Adrenal gland (tissue), 12 donors: ENCODE measurements around the gene KRTAP5-9. TPM values are rescaled to one million over a fixed set of nuclear protein-coding genes. Genes with fewer than 3 reads are reported as not detected.
A peak's percentile ranks its signal among the peaks of the same experiment; 100 is the strongest.

Experiments
- DNase-seq, 7 donors: peaks; one replicate each; pipeline ENCODE4 v3.0.0-alpha.2; 2019 to 2020
- H3K27ac ChIP-seq, 5 donors: fragments of 200-600 bp; sonication (generic) in 4 of 5; 1 replicate in 3 of 5; 2 replicates in 2 of 5; pipeline versions ENCODE4 v1.5.1 to v1.8.0; 2016 to 2020; ENCODE audit warnings: mild to moderate bottlenecking in 1 of 5
- H3K27me3 ChIP-seq: fragments of 200-600 bp; 2 replicates; pipeline ENCODE4 v1.8.0; 2021
- H3K36me3 ChIP-seq, 2 donors: fragments of 200-600 bp; replicated peaks in 1 of 2; 1 replicate in 1 of 2; 2 replicates in 1 of 2; pipeline versions ENCODE4 v1.5.1 to v1.8.0; 2018 to 2022
- H3K4me1 ChIP-seq, 2 donors: fragments of 200-600 bp; replicated peaks in 1 of 2; 1 replicate in 1 of 2; 2 replicates in 1 of 2; pipeline versions ENCODE4 v1.5.1 to v1.8.0; 2018 to 2021
- H3K4me3 ChIP-seq, 4 donors: fragments of 200-600 bp; sonication (generic) in 3 of 4; one replicate each; pipeline ENCODE4 v1.5.1; 2016 to 2018
- H3K9me3 ChIP-seq, 3 donors: fragments of 200-600 bp; sonication (generic) in 1 of 3; replicated peaks in 1 of 3; 1 replicate in 2 of 3; 2 replicates in 1 of 3; pipeline versions ENCODE4 v1.5.1 to v1.8.0; 2016 to 2021
- CTCF ChIP-seq, 6 experiments: fragments of 450-650 bp in 4 of 6; fragments of 200-600 bp in 2 of 6; sonication (generic) in 1 of 6; IDR thresholded peaks; 1 replicate in 5 of 6; 2 replicates in 1 of 6; pipeline versions ENCODE4 v1.5.1 to v1.8.0; 2016 to 2021; ENCODE audit warnings: antibody characterized with exemption in 6 of 6, mild to moderate bottlenecking in 2 of 6, moderate library complexity in 1 of 6
- POLR2A ChIP-seq, 2 donors: fragments of 450-650 bp; IDR thresholded peaks; one replicate each; pipeline ENCODE4 v1.6.1; 2017; ENCODE audit warnings: antibody characterized with exemption in 2 of 2, mild to moderate bottlenecking in 2 of 2, moderate library complexity in 1 of 2
- WGBS, 4 donors: extraction: QIAGEN DNeasy Blood & Tissue Kit in 2 of 4; methylation state at CpG; one replicate each; pipeline versions ENCODE4 v1.1.5 to v1.1.7; 2013 to 2017; 5-methylcytosine and 5-hydroxymethylcytosine counted together
- intact Hi-C, 2 donors: fragments of 100-400 bp; cut with DNase I; formaldehyde crosslinking; loops; one replicate each; pipeline versions ENCODE4 v1.14.1 to v1.15.0; 2022 to 2023
- polyA plus RNA-seq, 3 donors: library from polyadenylated mRNA; stranded (reverse); fragments of 200-250 nt in 2 of 3; fragments of 350-450 nt in 1 of 3; fragmentation: Illumina TruSeq in 1 of 3; extraction: RNeasy Lipid Tissue Mini Kit (QIAGEN cat#74804) in 1 of 3; gene quantifications; one replicate each; pipeline ENCODE4 v1.2.3, GENCODE V29; 2013 to 2014
- total RNA-seq, 9 donors: library from RNA; depleted of rRNA in 4 of 9; stranded (reverse); fragments of >200 nt in 4 of 9; fragments of 120-200 nt in 1 of 9; fragmentation: NEBNext Ultra II Directional in 1 of 9; extraction: Animal tissue kit (Norgen Biotek cat#: 25700) in 1 of 9; gene quantifications; one replicate each; pipeline versions ENCODE4 v1.1.0 to v1.2.4, GENCODE V29; 2013 to 2023
- donor health status: healthy with polysubstance abuse.
- donor health status: Bipolar disorder and iron deficiency.
- donor health status: DM: yes; HTN: yes; CAD: no.
- donor health status: DM: no; HTN: no; CAD: no.
- donor health status: DM: no; HTN: no; CAD: no.
- donor health status: DM: yes; HTN: yes; CAD: no.

Gene KRTAP5-9
- total and polyA plus RNA-seq, 12 donors: 0.18 to 1.6 (median 0.45) TPM; not detected in 8

GRCh38 chr11:71501071-71501985 lies 46.9 kb upstream of the KRTAP5-9 start:
- H3K27me3 ChIP-seq: no peaks in the 10 kb centered on the region
- H3K9me3 ChIP-seq: no peaks in the 10 kb centered on the region
- H3K4me3 ChIP-seq: no peak overlapping the region
- TF ChIP-seq POLR2A (IDR thresholded peaks at IDR 0.05): no peak
- no peak for TF ChIP-seq CTCF (IDR thresholded peaks at IDR 0.05)
- 93 to 96% (median 93%) methylated on average over 17 to 30 of the region's 30 CpGs for WGBS, 4 donors
- intact Hi-C loops: no loop called here
- no peak overlapping the region for H3K27ac ChIP-seq
- H3K36me3 ChIP-seq: peaks cover 0 to 40% of the 10 kb centered on the region in 2 donors
- no peaks in the 10 kb centered on the region for H3K4me1 ChIP-seq
- peak in 1 of 7 donors; percentile 21 for DNase-seq

DNA sequence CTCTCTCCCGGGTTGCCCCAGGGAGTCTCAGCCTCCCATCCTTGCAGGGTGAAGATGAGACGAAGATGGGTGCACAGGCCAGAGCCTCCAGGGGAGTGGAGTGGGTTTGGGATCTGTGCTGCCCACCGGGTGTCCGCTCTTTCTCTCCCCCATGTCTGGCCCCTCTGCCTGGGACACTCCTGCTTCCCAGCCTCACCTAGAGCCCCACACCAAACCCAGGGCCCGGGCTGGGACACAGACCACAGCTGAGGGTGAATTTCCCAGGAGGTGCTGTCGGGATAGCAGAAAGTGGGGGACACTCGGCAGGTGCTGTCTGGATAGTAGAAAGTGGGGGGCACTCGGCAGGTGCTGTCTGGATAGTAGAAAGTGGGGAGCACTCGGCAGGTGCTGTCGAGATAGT lies 46.2 kb upstream of the KRTAP5-9 start:
- peaks cover 0 to 37% of the 10 kb centered on the region in 2 donors for H3K36me3 ChIP-seq
- no peaks in the 10 kb centered on the region for H3K9me3 ChIP-seq
- DNase-seq: no peak
- H3K4me3 ChIP-seq: no peak overlapping the region
- H3K27me3 ChIP-seq: no peaks in the 10 kb centered on the region
- H3K27ac ChIP-seq: no peak overlapping the region
- H3K4me1 ChIP-seq: no peaks in the 10 kb centered on the region
- WGBS, 4 donors: 89 to 96% (median 94%) methylated on average over 5 to 10 of the region's 10 CpGs
- intact Hi-C loops: no loop called here
- TF ChIP-seq POLR2A (IDR thresholded peaks at IDR 0.05) (no peak), CTCF (IDR thresholded peaks at IDR 0.05) (no peak)

GRCh38 chr11:71502871-71503435 lies 45.3 kb upstream of the KRTAP5-9 start:
- WGBS, 4 donors: 91 to 97% (median 94%) methylated on average over 12 to 15 of the region's 15 CpGs
- intact Hi-C loops: no loop called here
- Histone ChIP-seq H3K4me1 (no peaks in the 10 kb centered on the region), H3K36me3 (peaks cover 0 to 28% of the 10 kb centered on the region in 2 donors), H3K4me3 (no peak overlapping the region), H3K27ac (no peak overlapping the region), H3K27me3 (no peaks in the 10 kb centered on the region), H3K9me3 (peaks cover 0 to 6% (median 0%) of the 10 kb centered on the region in 3 donors)
- TF ChIP-seq POLR2A (IDR thresholded peaks at IDR 0.05): no peak
- TF ChIP-seq CTCF (IDR thresholded peaks at IDR 0.05): no peak
- DNase-seq: no peak

- H3K27me3 ChIP-seq: no peaks in the 10 kb centered on the region
Observed at GRCh38 chr11:71504531-71504930, 43.7 kb upstream of the KRTAP5-9 start.

More at GRCh38 chr11:71504531-71504930, 43.7 kb upstream of the KRTAP5-9 start:
- intact Hi-C loops: no loop called here
- Histone ChIP-seq H3K27ac (no peak overlapping the region), H3K9me3 (peaks cover 0 to 9% (median 0%) of the 10 kb centered on the region in 3 donors), H3K36me3 (peaks cover 0 to 12% of the 10 kb centered on the region in 2 donors), H3K4me1 (no peaks in the 10 kb centered on the region), H3K4me3 (no peak overlapping the region)
- DNase-seq: peak in 1 of 7 donors; percentile 26
- TF ChIP-seq POLR2A (IDR thresholded peaks at IDR 0.05) (no peak), CTCF (IDR thresholded peaks at IDR 0.05) (no peak)
- WGBS, 4 donors: 78 to 90% (median 80%) methylated on average over 10 of the region's 10 CpGs
